ENCODE measurements around the gene SLIT3.
"Not testable (repeated sequence)": the region's sequence is repeated elsewhere in the genome, so short reads cannot be mapped to it uniquely, and the experiment has no call there.

The SLIT3 gene

DNA sequence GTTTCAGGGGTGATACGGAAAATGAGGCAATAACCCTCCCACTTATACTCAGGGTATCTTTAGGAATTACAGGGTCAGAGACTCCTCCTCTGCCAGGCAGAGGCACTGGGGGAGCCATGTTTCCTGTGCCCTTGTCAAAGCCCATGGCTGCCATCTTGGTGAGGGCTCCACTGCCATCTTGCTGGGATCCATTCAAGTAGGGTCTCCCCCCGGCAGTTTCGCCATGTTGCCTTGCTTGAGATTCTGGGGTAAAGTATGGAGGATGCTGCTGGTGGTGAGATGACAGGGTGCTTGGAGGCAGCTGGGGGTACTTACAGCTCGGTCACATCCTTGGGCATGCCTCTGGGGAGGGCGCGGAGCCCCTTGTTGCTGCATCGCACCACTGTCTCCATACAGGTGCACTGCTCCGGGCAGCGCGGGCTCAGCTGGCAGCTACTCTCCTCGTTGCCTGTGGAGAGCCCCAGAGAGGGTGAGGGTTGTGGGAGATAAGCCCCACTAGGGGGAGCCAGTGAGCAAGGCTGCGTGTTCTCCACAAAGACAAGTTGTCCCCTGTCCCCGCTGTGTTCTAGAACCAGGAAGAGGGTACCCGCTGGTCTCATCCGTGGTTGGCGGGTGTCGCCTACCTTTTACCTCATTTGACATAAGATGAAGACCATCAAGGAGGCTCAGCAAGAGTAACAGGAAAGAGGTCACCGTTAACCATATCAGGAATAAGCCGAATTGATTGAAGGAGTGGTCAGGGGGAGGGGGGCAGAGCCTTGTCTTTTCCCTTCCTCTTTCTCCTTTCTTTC lies 552.8 kb downstream of the SLIT3 start:
- Histone ChIP-seq H3K36me3 (ENCODE audit: insufficient read depth, low read length) (no peaks in the 10 kb centered on the region), H3K9me3 (ENCODE audit: insufficient read depth, low read depth, low read length) (no peaks in the 10 kb centered on the region), H3K27me3 (ENCODE audit: insufficient read depth, low read length, poor library complexity, severe bottlenecking) (no peaks in the 10 kb centered on the region), H3K9me2 (replicated peaks; ENCODE audit: low read depth, low read length) (no peaks in the 10 kb centered on the region), H3K4me2 (ENCODE audit: low read depth, low read length, poor library complexity, severe bottlenecking) (peak overlapping the region; percentile 44), H3K4me3 (ENCODE audit: low read length, poor library complexity, severe bottlenecking) (no peak overlapping the region), H3F3A (ENCODE audit: low read depth) (no peaks in the 10 kb centered on the region), H4K20me1 (ENCODE audit: insufficient read depth, low read length, poor library complexity, severe bottlenecking) (no peaks in the 10 kb centered on the region), H3K4me1 (ENCODE audit: insufficient read depth, low read length, poor library complexity, severe bottlenecking) (peaks cover 5% of the 10 kb centered on the region), H3K79me2 (ENCODE audit: insufficient read depth, low read length) (no peaks in the 10 kb centered on the region), H2AFZ (ENCODE audit: low read length) (peak overlapping the region; percentile 68), H3K9ac (ENCODE audit: low read depth, low read length, poor library complexity, severe bottlenecking) (no peak overlapping the region)
- TF ChIP-seq, protein P1, sequence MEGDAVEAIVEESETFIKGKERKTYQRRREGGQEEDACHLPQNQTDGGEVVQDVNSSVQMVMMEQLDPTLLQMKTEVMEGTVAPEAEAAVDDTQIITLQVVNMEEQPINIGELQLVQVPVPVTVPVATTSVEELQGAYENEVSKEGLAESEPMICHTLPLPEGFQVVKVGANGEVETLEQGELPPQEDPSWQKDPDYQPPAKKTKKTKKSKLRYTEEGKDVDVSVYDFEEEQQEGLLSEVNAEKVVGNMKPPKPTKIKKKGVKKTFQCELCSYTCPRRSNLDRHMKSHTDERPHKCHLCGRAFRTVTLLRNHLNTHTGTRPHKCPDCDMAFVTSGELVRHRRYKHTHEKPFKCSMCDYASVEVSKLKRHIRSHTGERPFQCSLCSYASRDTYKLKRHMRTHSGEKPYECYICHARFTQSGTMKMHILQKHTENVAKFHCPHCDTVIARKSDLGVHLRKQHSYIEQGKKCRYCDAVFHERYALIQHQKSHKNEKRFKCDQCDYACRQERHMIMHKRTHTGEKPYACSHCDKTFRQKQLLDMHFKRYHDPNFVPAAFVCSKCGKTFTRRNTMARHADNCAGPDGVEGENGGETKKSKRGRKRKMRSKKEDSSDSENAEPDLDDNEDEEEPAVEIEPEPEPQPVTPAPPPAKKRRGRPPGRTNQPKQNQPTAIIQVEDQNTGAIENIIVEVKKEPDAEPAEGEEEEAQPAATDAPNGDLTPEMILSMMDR (conservative IDR thresholded peaks at IDR 0.05; ENCODE audit: low read length) = peak; percentile 68
- TF ChIP-seq EZH2phosphoT487 (IDR thresholded peaks at IDR 0.05; ENCODE audit: borderline replicate concordance) = no peak

DNA sequence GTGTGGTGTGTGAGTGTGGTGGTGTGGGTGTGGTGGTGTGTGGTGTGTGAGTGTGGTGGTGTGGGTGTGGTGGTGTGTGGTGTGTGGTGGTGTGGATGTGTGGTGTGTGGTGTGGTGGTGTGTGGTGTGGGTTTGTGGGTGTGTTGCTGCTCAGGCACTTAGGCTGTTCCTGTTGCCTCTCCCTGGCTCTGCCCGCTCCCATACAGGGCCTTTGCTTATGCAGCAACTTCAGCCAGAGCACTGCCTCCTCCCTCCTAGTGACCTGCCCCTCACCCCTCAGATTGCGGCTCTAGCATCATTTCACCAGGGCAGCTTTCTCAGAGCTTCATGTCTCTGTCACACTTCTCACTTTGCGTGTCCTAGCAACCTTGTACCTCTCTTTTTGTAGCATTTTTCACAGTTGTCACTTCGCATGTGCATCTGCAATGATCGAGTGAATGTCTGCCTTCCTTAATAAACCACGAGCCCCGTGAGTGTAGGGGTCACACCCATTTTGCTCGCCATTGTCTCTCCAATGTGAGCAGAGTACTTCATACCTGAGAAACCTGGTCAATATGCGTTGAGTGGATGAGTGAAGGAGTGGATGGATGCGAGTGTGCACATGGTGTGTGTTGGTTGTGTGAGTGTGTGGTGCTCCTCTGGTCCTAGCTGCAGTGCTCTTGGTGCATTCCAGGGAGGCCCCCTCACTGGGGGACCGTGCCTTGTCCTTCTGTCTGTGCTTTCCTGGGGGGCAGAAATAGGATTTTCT lies 553.9 kb downstream of the SLIT3 start:
- no peaks in the 10 kb centered on the region for H3K9me3 ChIP-seq (ENCODE audit: insufficient read depth, low read depth, low read length)
- no peaks in the 10 kb centered on the region for H3K27me3 ChIP-seq (ENCODE audit: insufficient read depth, low read length, poor library complexity, severe bottlenecking)
- no peak overlapping the region for H3K4me3 ChIP-seq (ENCODE audit: low read length, poor library complexity, severe bottlenecking)
- no peaks in the 10 kb centered on the region for H3K36me3 ChIP-seq (ENCODE audit: insufficient read depth, low read length)
- no peak overlapping the region for H2AFZ ChIP-seq (ENCODE audit: low read length)
- no peaks in the 10 kb centered on the region for H4K20me1 ChIP-seq (ENCODE audit: insufficient read depth, low read length, poor library complexity, severe bottlenecking)
- peaks cover 5% of the 10 kb centered on the region for H3K4me1 ChIP-seq (ENCODE audit: insufficient read depth, low read length, poor library complexity, severe bottlenecking)
- no peaks in the 10 kb centered on the region for H3K9me2 ChIP-seq (replicated peaks; ENCODE audit: low read depth, low read length)
- H3K4me2 ChIP-seq (ENCODE audit: low read depth, low read length, poor library complexity, severe bottlenecking) = no peak overlapping the region
- H3K79me2 ChIP-seq (ENCODE audit: insufficient read depth, low read length) = no peaks in the 10 kb centered on the region
- H3F3A ChIP-seq (ENCODE audit: low read depth) = no peaks in the 10 kb centered on the region
- TF ChIP-seq EZH2phosphoT487 (IDR thresholded peaks at IDR 0.05; ENCODE audit: borderline replicate concordance) = no peak
- TF ChIP-seq, protein P1 (conservative IDR thresholded peaks at IDR 0.05; ENCODE audit: low read length) = no peak
- no peak overlapping the region for H3K9ac ChIP-seq (ENCODE audit: low read depth, low read length, poor library complexity, severe bottlenecking)

DNA sequence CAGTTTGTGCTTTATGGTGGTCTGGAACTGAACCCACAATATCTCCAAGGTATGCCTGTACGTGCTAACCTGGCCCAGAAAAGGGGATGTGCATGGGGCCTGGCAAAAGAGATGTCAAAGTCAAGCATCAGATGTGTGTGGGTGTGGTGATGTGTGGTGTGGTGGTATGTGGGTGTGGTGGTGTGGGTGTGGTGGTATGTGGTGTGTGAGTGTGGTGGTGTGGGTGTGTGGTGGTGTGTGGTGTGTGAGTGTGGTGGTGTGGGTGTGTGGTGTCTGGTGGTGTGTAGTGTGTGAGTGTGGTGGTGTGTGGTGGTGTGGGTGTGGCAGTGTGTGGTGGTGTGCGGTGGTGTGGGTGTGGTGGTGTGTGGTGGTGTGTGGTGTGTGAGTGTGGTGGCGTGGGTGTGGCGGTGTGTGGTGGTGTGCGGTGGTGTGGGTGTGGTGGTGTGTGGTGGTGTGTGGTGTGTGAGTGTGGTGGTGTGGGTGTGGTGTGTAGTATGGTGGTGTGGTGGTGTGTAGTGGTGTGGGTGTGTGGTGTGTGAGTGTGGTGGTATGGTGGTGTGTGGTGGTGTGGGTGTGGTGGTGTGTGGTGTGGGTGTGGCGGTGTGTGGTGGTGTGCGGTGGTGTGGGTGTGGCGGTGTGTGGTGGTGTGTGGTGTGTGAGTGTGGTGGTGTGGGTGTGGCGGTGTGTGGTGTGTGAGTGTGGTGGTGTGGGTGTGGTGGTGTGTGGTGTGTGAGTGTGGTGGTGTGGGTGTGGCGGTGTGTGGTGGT lies 554.6 kb downstream of the SLIT3 start:
- H3K4me3 ChIP-seq (ENCODE audit: low read length, poor library complexity, severe bottlenecking); H3K4me2 ChIP-seq (ENCODE audit: low read depth, low read length, poor library complexity, severe bottlenecking); H3K9me3 ChIP-seq (ENCODE audit: insufficient read depth, low read depth, low read length); H3K9me2 ChIP-seq (replicated peaks; ENCODE audit: low read depth, low read length); H3K4me1 ChIP-seq (ENCODE audit: insufficient read depth, low read length, poor library complexity, severe bottlenecking); H3K9ac ChIP-seq (ENCODE audit: low read depth, low read length, poor library complexity, severe bottlenecking); H3K36me3 ChIP-seq (ENCODE audit: insufficient read depth, low read length); H3K27me3 ChIP-seq (ENCODE audit: insufficient read depth, low read length, poor library complexity, severe bottlenecking); H2AFZ ChIP-seq (ENCODE audit: low read length); H3F3A ChIP-seq (ENCODE audit: low read depth); H4K20me1 ChIP-seq (ENCODE audit: insufficient read depth, low read length, poor library complexity, severe bottlenecking); H3K79me2 ChIP-seq (ENCODE audit: insufficient read depth, low read length): not testable (repeated sequence)

Data from Loucy (cell line).